ENCODE results near the gene CEP55. TPM values are rescaled to one million over a fixed set of nuclear protein-coding genes. Genes with fewer than 3 reads are reported as not detected.

CEP55 gene
- total and polyA plus RNA-seq, 2 of the 8 experiments (the other 6 are each of a cell fraction or from before 2014, with no cell fraction given), result 7.0 to 19.6 TPM

GRCh38 chr10:93465806-93466675, 30.4 kb upstream of the CEP55 start:
- no peak overlapping the region; the same call in 1 of the 2 replicates for H3K18ac ChIP-seq (ENCODE audit: extremely low read depth, low read length)
- H3K27ac ChIP-seq (ENCODE audit: low read depth, low read length), result no peak overlapping the region
- H3K23ac ChIP-seq (ENCODE audit: insufficient read length), result no peak overlapping the region
- no peak overlapping the region for H2BK12ac ChIP-seq (ENCODE audit: low read depth, low read length)
- H3K79me1 ChIP-seq (ENCODE audit: low read depth, low read length), result no peaks in the 10 kb centered on the region
- no peak overlapping the region for H3K14ac ChIP-seq (ENCODE audit: insufficient read length)
- no peaks in the 10 kb centered on the region for H3K23me2 ChIP-seq (ENCODE audit: low read depth, low read length)
- POLR2A ChIA-PET (ENCODE audit: partially characterized antibody), result interaction anchor here (1.1 to 1.3 kb wide), 2 partner anchors 28 to 30 kb away, joined by 3 to 4 read pairs; partner anchors contain the start of gene CEP55
- H3K4me1 ChIP-seq (replicated peaks in 1 of 4; ENCODE audit: control insufficient read depth in 3 of 4, insufficient read depth in 4 of 4, low read length in 3 of 4), result no peaks in the 10 kb centered on the region; a peak in 2 of 7 replicates
- no peak for DNase-seq (ENCODE audit: low read depth in 1 of 2, low spot score in 2 of 2)
- H3K4me2 ChIP-seq (ENCODE audit: insufficient read depth in 1 of 2, low read depth in 2 of 2, low read length in 2 of 2), result no peak overlapping the region
- no peak for FAIRE-seq
- H4K5ac ChIP-seq (ENCODE audit: insufficient read length, low read depth, low read length), result no peak overlapping the region
- no peak overlapping the region for H2BK20ac ChIP-seq (ENCODE audit: low read length)
- H3K4ac ChIP-seq (replicated peaks; ENCODE audit: insufficient read length, low read depth, low read length), result no peak overlapping the region
- H2BK15ac ChIP-seq (ENCODE audit: low read length), result no peak overlapping the region
- CTCF ChIA-PET (ENCODE audit: partially characterized antibody), result interaction anchor here (0.6 to 3.1 kb wide), 3 partner anchors 16 to 90 kb away, joined by 3 to 20 read pairs (median 3); partner anchors contain the start of gene MYOF
- TF ChIP-seq SIX5 (IDR thresholded peaks at IDR 0.05; ENCODE audit: low read depth, low read length) (no peak), FOSL1 (IDR thresholded peaks at IDR 0.05; ENCODE audit: insufficient read depth, low read depth, low read length) (no peak), EGR1 (IDR thresholded peaks at IDR 0.05; ENCODE audit: borderline replicate concordance, low read depth, low read length) (no peak), KDM4A (IDR thresholded peaks at IDR 0.05; ENCODE audit: low read depth, low read length, severe bottlenecking) (no peak), SP1 (IDR thresholded peaks at IDR 0.05; ENCODE audit: low read depth, low read length) (no peak), BCL11A (IDR thresholded peaks at IDR 0.05; ENCODE audit: low read depth in 2 of 2, low read length in 2 of 2) (no peak), TBP (IDR thresholded peaks at IDR 0.05; ENCODE audit: low read depth, low read length) (no peak), EZH2 (IDR thresholded peaks at IDR 0.05; ENCODE audit: low read depth, low read length, severe bottlenecking) (no peak), JUND (IDR thresholded peaks at IDR 0.05; ENCODE audit: low read length) (no peak), RNF2 (IDR thresholded peaks at IDR 0.05; ENCODE audit: borderline replicate concordance, low read depth, low read length, missing control alignments, poor library complexity, severe bottlenecking) (no peak), TCF12 (IDR thresholded peaks at IDR 0.05; ENCODE audit: low read depth, low read length) (no peak), KDM5A (IDR thresholded peaks at IDR 0.05; ENCODE audit: low read length) (no peak), NRF1 (IDR thresholded peaks at IDR 0.05; ENCODE audit: low read depth, low read length) (no peak)
- H2AFZ ChIP-seq (ENCODE audit: low read length), result no peak overlapping the region
- H3K27me3 ChIP-seq (replicated peaks in 1 of 4; ENCODE audit: control insufficient read depth in 3 of 4, extremely low read depth in 1 of 4, insufficient read depth in 3 of 4, low read length in 3 of 4), result no peaks in the 10 kb centered on the region
- no peak overlapping the region for H4K91ac ChIP-seq (replicated peaks; ENCODE audit: insufficient read length, low read length)
- H4K20me1 ChIP-seq (replicated peaks in 1 of 2; ENCODE audit: control insufficient read depth in 1 of 2, insufficient read depth in 2 of 2, low read length in 2 of 2), result no peaks in the 10 kb centered on the region
- H2BK120ac ChIP-seq (replicated peaks; ENCODE audit: low read depth, low read length), result no peak overlapping the region
- no peak overlapping the region for H2AK5ac ChIP-seq (ENCODE audit: low read depth, low read length)
- no peak overlapping the region for H2BK5ac ChIP-seq (ENCODE audit: low read depth, low read length)
- peak overlapping the region; percentile 40 for H4K8ac ChIP-seq (ENCODE audit: extremely low read depth, insufficient read depth, low read length)
- no peaks in the 10 kb centered on the region for H3K79me2 ChIP-seq (ENCODE audit: control insufficient read depth in 1 of 2, insufficient read depth in 2 of 2, low read length in 2 of 2)
- H3K9ac ChIP-seq (replicated peaks in 1 of 4; ENCODE audit: extremely low read depth in 1 of 4, low read depth in 3 of 4, low read length in 3 of 4), result no peak overlapping the region
- 77% methylated on average over 8 of the region's 8 CpGs; no CpG with 5 or more reads in 1 of the 2 experiments for WGBS, 2 experiments (ENCODE audit: extremely low coverage in 1 of 2, insufficient coverage in 1 of 2, insufficient read length in 1 of 2, insufficient replicate concordance in 2 of 2, low coverage in 1 of 2, low lambda C conversion rate in 2 of 2, missing lambda C conversion rate in 1 of 2)
- H3K9me3 ChIP-seq (ENCODE audit: insufficient read depth in 2 of 2, low read depth in 1 of 2, low read length in 1 of 2), result no peaks in the 10 kb centered on the region
- H3K36me3 ChIP-seq (ENCODE audit: control insufficient read depth in 2 of 4, insufficient read depth in 4 of 4, low read length in 3 of 4), result no peaks in the 10 kb centered on the region
- no peak overlapping the region for H3K4me3 ChIP-seq (ENCODE audit: extremely low read depth in 1 of 4, insufficient read depth in 2 of 4, low read depth in 3 of 4, low read length in 4 of 4)
- H3K56ac ChIP-seq (replicated peaks; ENCODE audit: insufficient read length, low read depth, low read length), result no peak overlapping the region

All from H1 (cell line).